Right ventricle myocardium inferior (tissue), 1 donor: ENCODE results near the gene KIF1A. TPM values are rescaled to one million over a fixed set of nuclear protein-coding genes. Genes with fewer than 3 reads are reported as not detected.
"Not testable (repeated sequence)": the region's sequence is repeated elsewhere in the genome, so short reads cannot be mapped to it uniquely, and the experiment has no call there.

ENCODE experiments used
- ATAC-seq: fragments of 200-7000 bp; cut with Tn5 transposase; one replicate; pipeline ENCODE4 v1.9.1; 2020; ENCODE audit warnings: mild to moderate bottlenecking, moderate library complexity
- DNase-seq: peaks from one replicate; pipeline ENCODE4 v3.0.0; 2021; ENCODE audit errors: missing footprints
- intact Hi-C: fragments of 100-400 bp; cut with DNase I; formaldehyde crosslinking; loops from one replicate; pipeline ENCODE4 v1.11.0; 2022
- total RNA-seq: library from RNA; stranded (reverse); fragmentation: NEBNext Ultra II Directional; extraction: Animal tissue kit (Norgen Biotek cat#: 25700); gene quantifications from one replicate; pipeline ENCODE4 v1.2.1, GENCODE V29; 2021
- donor health status: DM: no; HTN: yes; CAD: no; lungs with severe emphysema.

The KIF1A gene
- total RNA-seq, 1 donor from 2014 or later = 1.5 TPM

DNA sequence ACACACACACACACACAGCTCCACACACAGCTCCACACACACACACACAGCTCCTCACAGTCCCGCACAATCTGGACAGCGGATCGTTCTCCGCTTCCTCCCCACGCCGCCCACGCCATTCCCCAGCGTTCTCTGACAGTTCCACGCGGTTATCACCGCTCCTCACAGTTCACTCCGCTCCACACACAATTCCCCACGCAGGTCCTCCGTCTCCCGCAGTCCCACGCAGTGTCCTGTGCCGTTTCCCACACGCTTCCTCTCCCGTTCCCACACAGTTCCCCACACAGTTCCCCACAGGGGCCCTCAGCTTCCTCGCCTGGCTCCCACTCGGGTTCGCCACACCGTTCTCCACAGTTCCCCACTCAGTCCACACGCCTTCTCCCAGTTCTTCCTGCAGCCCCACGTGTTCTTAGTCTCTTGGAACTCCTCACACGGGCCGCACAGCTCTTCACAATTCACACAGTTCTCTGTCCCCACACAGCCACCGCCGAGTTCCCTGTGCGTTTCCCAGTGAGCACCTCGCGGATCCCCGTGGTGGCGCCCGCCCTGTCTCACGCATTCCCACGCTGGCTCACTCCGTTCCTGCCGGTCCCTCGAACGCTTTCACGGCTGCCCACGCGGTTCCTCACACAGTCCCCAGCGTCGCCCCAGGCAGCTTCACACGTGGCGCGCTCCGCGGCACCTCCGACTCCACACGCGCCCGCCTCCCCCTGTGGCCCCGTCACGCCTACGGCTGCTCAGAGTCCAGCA lies 38.4 kb downstream of the KIF1A start:
- intact Hi-C loops = no loop called here
- ATAC-seq = no peak
- peak; percentile 62 for DNase-seq

DNA sequence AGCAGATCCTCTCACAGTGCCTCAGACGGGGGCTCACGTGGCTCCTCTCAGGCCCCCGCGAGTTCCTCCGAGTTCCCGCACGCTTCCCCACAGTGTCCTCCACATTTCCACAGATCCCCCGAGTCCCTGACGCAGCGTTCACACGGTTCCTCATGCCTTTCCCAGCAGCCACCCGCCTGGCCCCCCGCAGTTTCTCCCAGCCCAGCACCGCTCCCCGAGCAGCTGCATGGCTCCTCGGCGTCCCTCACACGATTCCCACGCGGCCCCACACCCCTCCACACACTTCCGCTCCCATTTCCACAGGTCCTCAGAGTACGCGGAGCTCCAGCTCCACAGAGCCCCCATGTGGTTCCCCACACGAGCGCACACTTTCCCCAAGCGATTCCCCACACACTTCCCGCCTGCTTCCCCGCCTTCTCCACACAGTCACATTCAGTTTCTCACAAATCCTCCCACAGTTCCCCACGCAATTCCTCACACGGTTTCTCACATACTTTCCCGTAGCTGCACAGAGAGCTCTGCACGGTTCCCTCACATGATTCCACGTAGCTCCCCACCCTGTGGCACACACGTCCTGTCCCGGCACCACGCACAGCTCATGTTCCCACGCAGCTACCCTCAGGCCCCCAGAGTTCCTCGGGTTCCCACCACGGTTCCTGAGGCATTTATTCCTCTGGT lies 39.9 kb downstream of the KIF1A start:
- DNase-seq (peak; percentile 55), ATAC-seq (no peak)
- intact Hi-C loops = no loop called here

DNA sequence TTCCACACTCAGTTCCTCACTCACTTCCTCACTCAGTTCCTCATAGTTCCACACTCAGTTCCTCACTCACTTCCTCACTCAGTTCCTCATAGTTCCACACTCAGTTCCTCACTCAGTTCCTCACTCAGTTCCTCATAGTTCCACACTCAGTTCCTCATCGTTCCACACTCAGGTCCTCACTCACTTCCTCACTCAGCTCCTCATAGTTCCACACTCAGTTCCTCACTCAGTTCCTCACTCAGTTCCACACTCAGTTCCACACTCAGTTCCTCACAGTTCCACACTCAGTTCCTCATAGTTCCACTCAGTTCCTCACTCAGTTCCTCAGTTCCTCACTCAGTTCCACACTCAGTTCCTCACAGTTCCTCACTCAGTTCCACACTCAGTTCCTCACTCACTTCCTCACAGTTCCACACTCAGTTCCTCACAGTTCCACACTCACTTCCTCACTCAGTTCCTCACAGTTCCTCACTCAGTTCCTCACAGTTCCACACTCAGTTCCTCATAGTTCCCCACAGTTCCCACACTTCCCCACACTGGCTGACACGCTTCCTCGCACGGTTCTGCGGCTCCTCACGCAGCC lies 40.7 kb downstream of the KIF1A start:
- intact Hi-C loops, DNase-seq, ATAC-seq: not testable (repeated sequence)

DNA sequence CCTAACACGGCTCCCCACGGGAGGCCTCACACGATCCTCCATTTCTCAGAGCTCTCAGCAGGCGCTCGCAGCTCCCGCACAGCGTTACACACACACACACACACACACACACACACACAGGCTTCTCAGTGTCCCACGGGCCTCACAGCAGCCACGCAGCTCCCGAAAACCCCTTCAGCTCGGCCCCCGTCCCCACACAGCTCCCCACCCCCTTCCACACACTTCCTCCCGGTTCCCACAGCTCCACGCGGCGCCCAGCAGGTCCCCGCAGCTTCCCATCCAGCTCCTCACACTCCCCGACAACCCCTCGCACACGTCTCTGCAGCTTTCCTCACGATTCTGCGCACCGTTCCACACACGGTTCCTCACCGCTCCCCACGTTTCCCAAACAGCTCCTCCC lies 41.6 kb downstream of the KIF1A start:
- DNase-seq (peak; percentile 35), ATAC-seq (no peak)
- intact Hi-C loops = no loop called here

DNA sequence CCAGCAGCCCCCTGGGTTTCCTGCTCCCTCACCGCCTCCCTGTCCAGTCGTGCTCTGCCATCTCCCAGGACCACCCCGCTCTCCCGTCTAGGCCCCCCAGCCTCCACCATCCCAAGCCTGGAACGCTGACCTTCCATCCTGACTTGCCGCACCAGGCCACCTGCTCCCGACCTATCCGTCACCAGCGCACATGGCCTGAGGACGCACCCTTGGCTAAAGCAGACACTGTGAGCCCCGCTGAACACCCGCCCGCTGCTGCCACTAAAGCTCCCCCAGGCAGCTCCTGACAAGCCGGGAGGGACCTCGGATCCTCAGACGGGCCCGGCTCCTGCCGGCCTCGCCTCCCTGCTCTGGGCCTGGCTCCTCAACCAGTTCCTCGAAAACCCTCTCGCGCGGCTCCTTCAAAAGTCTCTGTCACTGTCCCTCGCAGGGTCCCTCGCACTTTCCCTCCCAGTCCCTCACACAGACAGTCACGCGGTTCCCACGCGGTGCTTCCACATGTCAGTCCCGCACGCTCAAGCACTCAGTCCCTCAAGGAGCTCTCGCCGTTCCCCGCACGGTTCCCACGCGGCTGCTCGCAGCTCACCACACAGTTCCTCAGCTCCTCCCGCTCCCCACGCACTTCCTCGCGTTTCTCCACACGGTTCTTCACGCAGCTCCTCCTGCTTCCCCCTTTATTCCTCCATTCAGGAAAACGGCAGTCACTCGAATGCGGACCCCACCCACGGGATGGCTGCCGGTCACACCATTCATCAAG lies 42.4 kb downstream of the KIF1A start:
- ATAC-seq = no peak
- intact Hi-C loops = no loop called here
- DNase-seq = peak; percentile 33

DNA sequence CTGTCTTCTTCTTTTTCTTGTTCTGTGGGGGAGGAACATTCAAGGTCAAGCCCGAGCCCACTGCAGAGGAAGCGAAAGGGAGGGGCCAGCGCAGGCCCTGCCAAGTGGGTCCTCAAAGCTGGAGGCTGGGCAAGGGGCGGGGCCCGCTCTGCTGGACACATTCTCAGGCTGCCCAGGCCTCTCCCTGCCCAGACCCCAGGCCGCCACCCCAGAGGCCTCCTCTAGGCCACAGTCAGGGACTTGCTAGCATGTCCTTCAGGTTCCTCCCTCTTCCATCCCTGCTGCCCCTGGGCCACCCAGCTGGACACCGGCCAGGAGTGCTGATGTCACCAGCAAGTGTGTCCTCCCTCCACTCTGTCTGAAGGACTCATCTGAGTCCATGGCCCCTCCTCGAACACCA lies 44.1 kb downstream of the KIF1A start:
- intact Hi-C loops = no loop called here
- DNase-seq (no peak), ATAC-seq (no peak)

DNA sequence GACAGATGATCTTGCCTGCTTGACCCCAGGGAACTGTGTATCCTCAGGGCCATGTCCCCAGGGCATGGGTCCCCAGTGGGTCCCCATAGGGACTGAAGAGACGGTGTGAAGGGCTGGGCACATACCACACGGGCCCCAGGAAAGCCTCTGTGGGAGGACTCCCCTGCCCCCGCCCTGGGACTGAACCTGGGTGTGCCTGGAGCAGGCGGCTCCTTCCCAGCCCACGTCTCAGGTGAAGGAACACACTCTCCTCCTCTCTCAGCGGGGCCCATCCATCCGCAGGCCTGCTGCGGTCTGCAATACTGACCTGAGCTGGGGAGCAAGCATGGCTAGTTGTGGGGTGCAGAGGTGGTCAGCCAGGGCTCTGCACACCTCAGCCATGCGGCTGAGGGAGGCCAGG lies 45.2 kb downstream of the KIF1A start:
- intact Hi-C loops = no loop called here
- no peak for ATAC-seq
- DNase-seq = no peak

DNA sequence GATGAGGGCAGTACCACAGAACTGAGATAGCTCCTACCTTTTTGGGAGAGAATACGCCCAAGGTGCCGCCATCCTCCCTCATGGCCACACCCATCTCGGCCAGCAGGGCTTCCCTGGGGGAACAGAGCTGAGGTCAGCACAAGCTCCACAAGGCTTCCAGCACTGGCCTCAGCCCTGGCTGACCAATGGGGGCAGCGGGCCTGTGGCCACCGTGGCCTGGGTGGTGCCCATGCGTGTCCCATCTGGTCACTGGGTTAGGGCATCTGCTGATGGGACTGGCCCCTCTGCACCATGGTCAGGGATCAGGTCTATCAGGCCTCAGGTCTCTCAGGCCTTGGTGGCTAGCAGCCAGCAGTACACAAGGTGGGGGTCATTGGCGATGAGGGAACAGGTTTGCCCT lies 50.9 kb downstream of the KIF1A start:
- ATAC-seq (no peak), DNase-seq (no peak)
- intact Hi-C loops = no loop called here

DNA sequence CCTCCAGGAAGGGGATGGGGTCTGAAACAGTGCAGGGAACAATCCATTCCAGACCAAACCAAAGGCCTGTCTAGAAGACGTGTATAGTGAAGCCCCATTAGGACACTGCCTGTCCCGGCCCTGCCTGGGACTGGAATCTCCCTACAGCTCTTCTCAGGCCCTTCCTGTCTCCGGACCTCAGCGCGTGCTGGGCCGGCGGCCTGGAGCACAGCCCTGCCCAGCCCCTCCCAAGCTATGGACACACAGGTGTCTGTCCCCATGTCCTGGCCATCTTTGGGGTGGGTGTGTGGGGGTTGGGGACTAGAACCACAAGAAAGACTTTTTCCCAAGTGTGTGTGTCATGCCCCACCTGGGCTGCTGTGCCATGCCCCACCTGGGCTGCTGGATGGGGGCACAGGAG lies 51.8 kb downstream of the KIF1A start:
- no peak for DNase-seq
- intact Hi-C loops = no loop called here
- ATAC-seq = no peak

DNA sequence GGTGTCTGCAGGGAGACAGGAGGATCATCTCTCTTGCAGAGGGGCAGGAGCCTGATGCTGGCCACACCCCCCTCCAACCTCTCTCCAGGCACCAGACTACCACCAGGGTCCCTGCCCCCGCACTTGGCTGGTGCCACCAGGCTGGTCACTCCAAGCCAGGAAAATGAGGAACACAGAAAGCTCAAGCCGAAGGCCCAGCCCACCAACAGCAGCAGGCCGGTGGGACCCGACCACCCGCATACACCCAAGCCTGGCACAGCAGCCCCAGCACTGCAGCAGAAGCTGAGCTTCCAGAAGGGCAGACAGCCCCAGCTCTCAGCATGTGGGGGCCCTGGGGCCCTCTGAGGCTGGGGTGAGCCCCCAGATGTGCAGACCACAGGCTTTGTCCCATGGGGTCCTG lies 52.7 kb downstream of the KIF1A start:
- intact Hi-C loops = no loop called here
- no peak for DNase-seq
- no peak for ATAC-seq

DNA sequence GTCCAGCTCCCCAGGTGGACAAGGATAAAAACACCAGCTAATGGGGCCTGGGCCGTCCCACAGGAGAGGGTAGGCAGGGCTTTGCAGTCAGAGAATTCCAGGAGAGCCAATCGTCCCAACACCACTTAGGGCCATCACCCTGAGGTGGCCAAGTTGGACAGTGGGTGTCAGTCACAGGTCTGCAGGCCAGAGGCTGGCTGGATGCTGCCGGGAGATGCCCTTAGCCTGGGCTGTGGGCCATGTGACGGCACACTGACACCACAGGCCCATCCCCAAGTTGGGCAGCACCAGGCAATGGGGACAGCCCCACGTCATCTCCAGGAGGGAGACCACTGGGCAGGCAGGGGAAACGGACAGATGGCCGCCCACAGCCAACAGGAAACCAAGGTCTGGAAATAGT lies 53.9 kb downstream of the KIF1A start:
- intact Hi-C loops = no loop called here
- ATAC-seq (no peak), DNase-seq (no peak)

DNA sequence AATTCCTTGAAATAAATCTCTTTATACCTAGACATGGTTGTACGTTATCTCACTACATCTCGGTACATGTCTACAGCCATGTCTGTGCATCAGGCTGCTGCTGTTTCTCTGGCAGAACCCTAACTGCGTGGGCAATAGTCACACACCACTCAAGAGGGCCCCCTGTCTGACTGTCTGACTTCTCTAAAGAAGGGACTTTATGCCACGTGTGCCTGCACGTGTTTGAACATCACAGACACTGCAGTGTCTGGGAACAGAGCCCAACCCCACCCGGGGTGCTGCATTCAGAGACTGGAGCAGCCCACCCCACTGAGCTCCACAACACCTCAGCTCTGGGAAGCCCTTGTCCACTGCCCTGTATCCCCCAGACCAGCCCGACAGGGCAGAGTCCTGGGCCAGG lies 55.0 kb downstream of the KIF1A start:
- DNase-seq (no peak), ATAC-seq (no peak)
- intact Hi-C loops = no loop called here

DNA sequence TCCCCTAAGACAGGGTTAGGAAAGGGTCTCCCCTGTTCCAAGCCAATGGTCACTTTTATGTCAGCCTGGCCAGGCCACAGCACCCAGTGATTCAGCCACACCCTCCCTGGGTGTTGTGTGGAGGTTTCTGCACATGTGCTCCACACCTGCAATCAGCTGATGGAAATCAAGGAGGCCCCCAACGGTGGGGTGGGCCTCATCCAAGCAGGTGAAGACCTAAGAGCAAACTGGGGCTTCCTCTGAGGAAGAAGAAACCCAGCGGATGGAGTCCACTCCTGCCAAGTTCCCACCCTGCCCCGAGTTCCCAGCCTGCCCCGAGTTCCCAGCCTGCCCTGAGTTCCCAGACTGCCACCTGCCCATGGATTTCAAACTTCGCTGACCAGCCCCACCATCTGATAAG lies 55.4 kb downstream of the KIF1A start:
- intact Hi-C loops = no loop called here
- DNase-seq = no peak
- no peak for ATAC-seq

DNA sequence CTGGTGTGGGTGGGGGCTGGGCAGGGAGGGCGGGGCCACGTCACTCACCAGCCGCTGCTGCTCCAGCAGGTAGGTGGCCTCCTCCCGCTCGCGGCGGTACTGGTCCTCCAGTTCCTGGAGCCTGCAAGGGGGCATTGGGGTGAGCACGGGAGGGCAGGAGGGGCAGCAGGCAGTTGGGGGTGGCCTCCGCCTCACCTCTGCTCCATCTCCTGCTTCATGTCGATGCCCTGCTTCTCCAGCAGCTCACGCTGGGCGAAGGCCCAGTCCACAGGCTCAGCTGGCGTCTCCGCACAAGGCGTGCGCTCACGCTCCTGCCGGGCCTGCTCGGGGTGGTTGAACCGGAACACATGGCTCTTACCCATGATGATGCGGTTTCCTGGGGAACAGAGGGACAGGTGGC lies 57.0 kb downstream of the KIF1A start:
- ATAC-seq = no peak
- intact Hi-C loops = no loop called here
- DNase-seq = no peak

DNA sequence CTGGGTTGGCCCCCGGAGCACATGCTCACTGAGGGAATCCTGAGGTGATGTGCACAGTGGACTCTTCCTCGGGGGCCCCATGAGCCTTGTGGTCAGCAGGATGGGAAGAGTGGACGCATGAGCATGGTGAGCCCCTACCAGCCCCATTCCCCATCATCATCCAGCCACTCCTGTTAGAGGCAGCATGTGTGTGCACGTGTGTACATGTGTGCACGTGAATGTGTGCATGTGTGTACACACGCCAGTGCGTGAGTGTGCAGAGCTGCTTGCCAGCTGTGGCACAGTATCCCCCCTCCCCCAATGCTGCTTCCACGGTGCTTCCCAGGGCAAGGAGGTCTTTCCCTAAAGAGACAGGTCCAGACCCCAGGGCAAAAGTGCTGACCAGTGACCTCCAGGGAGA lies 57.8 kb downstream of the KIF1A start:
- ATAC-seq = no peak
- intact Hi-C loops = no loop called here
- no peak for DNase-seq

DNA sequence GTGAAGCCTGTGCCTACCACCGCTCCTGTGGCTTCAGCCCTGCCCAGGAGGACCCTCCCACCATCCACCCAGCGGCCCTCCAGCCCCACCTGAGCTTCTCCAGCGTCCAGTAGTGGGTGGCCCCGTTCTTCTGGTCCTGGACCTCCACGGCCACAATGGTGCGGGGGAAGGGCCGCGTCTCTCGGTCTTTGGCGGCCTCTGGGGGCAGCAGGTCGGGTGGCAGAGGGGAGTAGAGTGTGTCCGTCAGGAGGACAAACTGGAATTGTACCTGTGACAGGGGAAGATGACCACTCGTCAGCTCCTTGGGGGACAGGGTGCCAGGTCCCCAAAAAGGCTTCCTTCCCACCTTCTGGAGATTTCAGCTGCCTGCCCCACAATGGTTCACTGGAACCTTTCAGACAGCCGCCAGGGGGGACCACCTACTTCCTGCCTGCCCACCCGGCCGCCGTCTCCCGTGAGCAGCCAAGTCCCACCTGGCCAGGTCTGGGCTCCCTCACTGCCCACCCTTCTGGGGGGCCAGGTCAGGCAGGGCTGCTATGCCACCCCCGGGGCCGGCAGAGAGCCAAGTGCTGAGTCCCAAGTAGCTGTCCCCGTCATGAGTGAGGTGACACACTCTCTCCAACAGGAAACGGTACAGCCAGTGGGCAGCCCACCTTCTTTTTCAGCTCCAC lies 59.3 kb downstream of the KIF1A start:
- intact Hi-C loops = no loop called here
- DNase-seq = no peak
- ATAC-seq = no peak

DNA sequence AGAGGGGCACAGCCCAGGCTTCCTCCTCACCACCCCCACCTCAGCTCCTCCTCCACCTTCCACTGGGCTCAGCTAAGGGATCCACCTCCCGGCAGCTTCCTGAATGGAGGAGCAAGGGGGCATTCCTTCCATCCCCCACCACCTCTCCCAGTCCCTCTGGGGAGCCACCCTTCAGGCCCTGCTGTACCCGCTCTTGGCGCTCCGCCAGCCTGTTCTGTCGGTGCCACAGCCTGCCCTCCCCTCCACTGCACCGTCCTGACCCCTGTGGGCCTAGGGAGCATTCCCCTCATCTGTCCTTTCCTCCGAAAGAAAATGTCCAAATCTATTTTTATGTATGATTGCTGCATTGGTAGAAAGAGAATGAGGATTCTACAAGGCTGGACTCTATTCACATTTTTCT lies 59.9 kb downstream of the KIF1A start:
- DNase-seq = no peak
- intact Hi-C loops = no loop called here
- ATAC-seq = no peak

DNA sequence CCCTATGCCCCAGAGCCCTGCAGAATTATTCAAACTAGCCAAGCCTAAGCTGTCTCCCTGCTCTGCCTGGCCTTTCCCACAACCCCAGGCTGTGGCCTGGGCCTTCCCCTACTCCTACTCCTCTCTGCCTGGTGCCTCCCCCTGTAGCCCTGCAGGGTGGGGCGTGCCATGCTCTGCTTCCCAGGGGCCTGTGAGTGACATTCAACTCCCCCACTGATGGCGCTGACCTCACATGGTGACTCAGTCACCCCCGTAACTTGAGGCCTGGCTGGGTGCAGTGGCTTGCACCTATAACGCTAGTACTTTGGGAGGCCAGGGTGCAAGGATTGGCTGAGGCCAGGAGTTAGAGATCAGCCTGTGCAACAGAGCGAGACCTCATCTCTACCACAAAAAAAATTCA lies 60.6 kb downstream of the KIF1A start:
- intact Hi-C loops = no loop called here
- DNase-seq (no peak), ATAC-seq (no peak)

DNA sequence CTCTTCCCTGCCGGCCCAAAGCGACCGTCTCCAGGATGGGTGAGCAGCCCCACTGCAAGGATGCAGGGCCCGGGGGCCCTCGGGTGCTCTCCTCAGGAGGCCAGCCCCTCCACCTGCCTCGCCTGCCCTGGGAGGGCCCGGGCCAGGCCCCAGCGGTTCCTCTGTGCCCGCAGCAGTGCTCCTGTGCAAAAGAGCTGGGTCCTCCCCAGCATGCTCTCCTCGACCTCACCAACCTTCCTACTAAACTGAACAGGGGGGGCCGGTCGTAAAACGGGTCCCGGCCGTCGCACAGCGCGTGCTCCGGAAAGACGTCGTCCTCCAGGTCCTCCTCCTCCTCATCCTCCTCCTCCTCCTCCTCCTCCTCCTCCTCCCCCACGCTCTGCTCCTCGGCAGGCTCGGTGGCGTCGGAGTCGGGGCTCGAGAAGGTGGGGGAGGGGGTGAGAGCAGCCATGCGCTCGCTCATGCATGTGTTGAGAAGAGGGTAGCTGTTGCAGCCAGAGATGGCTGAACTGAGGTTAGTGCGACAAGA lies 62.9 kb downstream of the KIF1A start:
- intact Hi-C loops = no loop called here
- DNase-seq (no peak), ATAC-seq (no peak)
